ENCODE results near the gene TBL3. TPM values are rescaled to one million over a fixed set of nuclear protein-coding genes. Genes with fewer than 3 reads are reported as not detected.
A peak's percentile ranks its signal among the peaks of the same experiment; 100 is the strongest.

Gene TBL3
- total and polyA plus RNA-seq, 2 of the 8 experiments (the other 6 are each of a cell fraction or from before 2014, with no cell fraction given) = 65.8 to 137 TPM

DNA sequence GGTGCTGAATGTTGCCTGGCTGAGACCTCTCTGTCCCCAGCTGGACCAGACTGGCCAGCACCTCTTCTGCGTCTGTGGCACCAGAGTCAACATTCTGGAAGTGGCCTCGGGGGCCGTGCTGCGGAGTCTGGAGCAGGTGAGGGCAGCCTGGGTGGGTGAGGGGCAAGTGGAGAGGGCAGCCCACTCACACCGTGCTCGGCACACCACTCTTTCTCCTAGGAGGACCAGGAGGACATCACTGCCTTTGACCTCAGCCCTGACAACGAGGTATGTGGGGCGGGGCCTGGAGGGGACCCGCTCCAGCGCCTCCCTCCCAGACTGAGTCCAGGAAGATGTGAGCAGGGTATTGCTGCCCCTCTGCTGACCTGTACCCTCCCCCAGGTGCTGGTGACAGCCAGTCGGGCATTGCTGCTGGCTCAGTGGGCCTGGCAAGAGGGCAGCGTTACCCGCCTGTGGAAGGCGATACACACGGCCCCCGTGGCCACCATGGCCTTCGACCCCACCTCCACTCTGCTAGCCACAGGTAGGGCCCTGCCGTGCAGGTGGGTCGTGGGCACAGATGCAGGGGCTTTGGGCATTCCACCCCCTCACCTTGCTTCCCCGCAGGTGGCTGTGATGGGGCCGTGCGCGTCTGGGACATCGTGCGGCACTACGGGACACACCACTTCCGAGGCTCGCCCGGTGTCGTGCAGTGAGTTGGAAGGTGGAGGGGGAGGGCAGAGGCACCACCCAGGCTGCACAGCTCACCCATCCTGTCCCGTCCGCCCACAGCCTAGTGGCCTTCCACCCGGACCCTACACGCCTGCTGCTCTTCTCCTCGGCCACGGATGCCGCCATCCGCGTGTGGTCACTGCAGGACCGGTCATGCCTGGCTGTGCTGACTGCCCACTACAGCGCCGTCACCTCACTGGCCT, 2.6 kb downstream of the TBL3 start:
- Histone ChIP-seq H3K56ac (replicated peaks; ENCODE audit: insufficient read length, low read depth, low read length) (no peak overlapping the region), H4K20me1 (replicated peaks in 1 of 2; ENCODE audit: control insufficient read depth in 1 of 2, insufficient read depth in 2 of 2, low read length in 2 of 2) (peaks cover 2 to 24% of the 10 kb centered on the region in 2 experiments), H3K4me3 (ENCODE audit: extremely low read depth in 1 of 4, insufficient read depth in 2 of 4, low read depth in 3 of 4, low read length in 4 of 4) (no peak overlapping the region), H3K4ac (replicated peaks; ENCODE audit: insufficient read length, low read depth, low read length) (no peak overlapping the region), H2BK20ac (ENCODE audit: low read length) (no peak overlapping the region), H2BK15ac (ENCODE audit: low read length) (no peak overlapping the region), H3K27me3 (replicated peaks in 1 of 4; ENCODE audit: control insufficient read depth in 3 of 4, extremely low read depth in 1 of 4, insufficient read depth in 3 of 4, low read length in 3 of 4) (peaks cover 0 to 2% (median 1%) of the 10 kb centered on the region in 4 experiments; a peak in 5 of 7 replicates), H3K9me3 (ENCODE audit: insufficient read depth in 2 of 2, low read depth in 1 of 2, low read length in 1 of 2) (no peaks in the 10 kb centered on the region), H3K9ac (replicated peaks in 1 of 4; ENCODE audit: extremely low read depth in 1 of 4, low read depth in 3 of 4, low read length in 3 of 4) (no peak overlapping the region), H3K18ac (ENCODE audit: extremely low read depth, low read length) (no peak overlapping the region), H3K4me1 (replicated peaks in 1 of 4; ENCODE audit: control insufficient read depth in 3 of 4, insufficient read depth in 4 of 4, low read length in 3 of 4) (peaks cover 0 to 12% (median 8%) of the 10 kb centered on the region in 4 experiments; a peak in 5 of 7 replicates), H3K23ac (ENCODE audit: insufficient read length) (no peak overlapping the region), H3K79me2 (ENCODE audit: control insufficient read depth in 1 of 2, insufficient read depth in 2 of 2, low read length in 2 of 2) (peaks cover 3 to 16% of the 10 kb centered on the region in 2 experiments; a peak in 2 of 4 replicates), H3K23me2 (ENCODE audit: low read depth, low read length) (peaks cover 12% of the 10 kb centered on the region), H2AK5ac (ENCODE audit: low read depth, low read length) (no peak overlapping the region), H2BK12ac (ENCODE audit: low read depth, low read length) (no peak overlapping the region), H4K91ac (replicated peaks; ENCODE audit: insufficient read length, low read length) (no peak overlapping the region), H4K5ac (ENCODE audit: insufficient read length, low read depth, low read length) (no peak overlapping the region), H3K36me3 (ENCODE audit: control insufficient read depth in 2 of 4, insufficient read depth in 4 of 4, low read length in 3 of 4) (peaks cover 11 to 33% (median 22%) of the 10 kb centered on the region in 4 experiments; a peak in 7 of 8 replicates), H3K14ac (ENCODE audit: insufficient read length) (no peak overlapping the region), H4K8ac (ENCODE audit: extremely low read depth, insufficient read depth, low read length) (peak overlapping the region; percentile 35; the same call in 1 of the 2 replicates), H3K79me1 (ENCODE audit: low read depth, low read length) (peaks cover 12% of the 10 kb centered on the region; the same call in 1 of the 2 replicates), H3K4me2 (ENCODE audit: insufficient read depth in 1 of 2, low read depth in 2 of 2, low read length in 2 of 2) (no peak overlapping the region), H3K27ac (ENCODE audit: low read depth, low read length) (no peak overlapping the region), H2AFZ (ENCODE audit: low read length) (no peak overlapping the region), H2BK5ac (ENCODE audit: low read depth, low read length) (no peak overlapping the region), H2BK120ac (replicated peaks; ENCODE audit: low read depth, low read length) (no peak overlapping the region)
- 92% methylated on average over 34 of the region's 42 CpGs; no CpG with 5 or more reads in 1 of the 2 experiments for WGBS, 2 experiments (ENCODE audit: extremely low coverage in 1 of 2, insufficient coverage in 1 of 2, insufficient read length in 1 of 2, insufficient replicate concordance in 2 of 2, low coverage in 1 of 2, low lambda C conversion rate in 2 of 2, missing lambda C conversion rate in 1 of 2)
- TF ChIP-seq HDAC6 (IDR thresholded peaks at IDR 0.05; ENCODE audit: low read depth, low read length) = no peak
- ChIA-PET CTCF (ENCODE audit: partially characterized antibody) (interaction anchor here (1.3 kb wide), 1 partner anchor 30 kb away, joined by 3 read pairs; no protein-coding TSS in a partner anchor), POLR2A (ENCODE audit: partially characterized antibody) (interaction anchor here (1.1 to 28.2 kb wide), 5 partner anchors 8 to 32 kb away, joined by 3 to 736 read pairs (median 5); partner anchors contain the start of genes GFER, MSRB1, NDUFB10 and RNF151)
- DNase-seq (ENCODE audit: low read depth in 1 of 2, low spot score in 2 of 2) (no peak), FAIRE-seq (no peak)

Measured in H1 (cell line).